Heart left ventricle (tissue), 13 donors: ENCODE data around the gene AKAP13.

Experiments used
- POLR2A ChIP-seq, 2 donors: fragments of 450-650 bp; IDR thresholded peaks; one replicate each; pipeline ENCODE4 v1.6.1; 2017; ENCODE audit warnings: antibody characterized with exemption in 2 of 2, mild to moderate bottlenecking in 2 of 2, moderate library complexity in 2 of 2
- TF ChIP-seq, protein P1 (sequence below), 12 donors: fragments of 200-600 bp; sonication (generic) in 4 of 12; IDR thresholded peaks; one replicate each; pipeline versions ENCODE4 v1.5.0 to v1.8.0; 2018 to 2022; ENCODE audit warnings: antibody characterized with exemption in 12 of 12, mild to moderate bottlenecking in 5 of 12
- donor health status: ischemic (EF 13 %, LVEDD 7.1; RV severe dilation, severe dysfunction).
- donor health status: DM: no; HTN: yes; CAD: no.
- donor health status: DM: no; HTN: no; CAD: no.
- donor health status: ischemic (EF 25% LVEDD 6.9; RV normal size, moderate dysfunction).
- donor health status: ischemic (EF 25% LVEDD 5.7; RV mildly dilated, moderate dysfunction).
- donor health status: ischemic (EF 35%, LVEDD 5.7; RV mildly dilated, moderate dysfunction).
- donor health status: nonischemic (EF 11% LVEDD 7.7; RV severe dilation, severe dysfunction).
- donor health status: DM: yes; HTN: yes; CAD: no.
- donor health status: PGD.
- donor health status: ischemic (EF 29% LVEDD 5.4; RV normal size, mild dysfunction).
- donor health status: nonischemic (EF 23%, LVEDD 6.1; RV moderate dilation, normal function).

DNA sequence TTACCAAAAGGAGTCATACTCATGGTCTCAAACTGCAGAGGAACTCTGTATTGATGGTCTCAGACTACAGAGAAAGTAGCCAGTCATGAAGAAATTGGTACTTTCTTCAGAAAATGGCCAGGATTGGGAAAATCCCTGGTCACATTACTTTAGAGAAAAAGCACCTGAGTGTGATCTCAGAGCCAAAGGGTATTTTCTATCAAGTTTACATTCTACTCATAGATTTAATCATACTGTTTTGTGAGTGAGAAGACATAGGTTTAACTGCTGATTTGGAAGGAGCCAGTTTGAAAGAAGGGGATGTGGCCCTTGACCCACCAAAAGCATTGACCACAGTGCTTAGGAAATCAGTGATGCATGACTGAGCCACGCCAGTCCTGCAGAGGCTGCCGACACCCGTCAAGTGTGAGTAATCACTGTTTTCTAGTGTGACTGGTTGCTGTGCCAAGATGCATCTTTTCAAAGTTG is 203.6 kb downstream of the AKAP13 start:
- TF ChIP-seq POLR2A (IDR thresholded peaks at IDR 0.05), result peak in 1 of 2 donors; percentile 17
- TF ChIP-seq, protein P1, sequence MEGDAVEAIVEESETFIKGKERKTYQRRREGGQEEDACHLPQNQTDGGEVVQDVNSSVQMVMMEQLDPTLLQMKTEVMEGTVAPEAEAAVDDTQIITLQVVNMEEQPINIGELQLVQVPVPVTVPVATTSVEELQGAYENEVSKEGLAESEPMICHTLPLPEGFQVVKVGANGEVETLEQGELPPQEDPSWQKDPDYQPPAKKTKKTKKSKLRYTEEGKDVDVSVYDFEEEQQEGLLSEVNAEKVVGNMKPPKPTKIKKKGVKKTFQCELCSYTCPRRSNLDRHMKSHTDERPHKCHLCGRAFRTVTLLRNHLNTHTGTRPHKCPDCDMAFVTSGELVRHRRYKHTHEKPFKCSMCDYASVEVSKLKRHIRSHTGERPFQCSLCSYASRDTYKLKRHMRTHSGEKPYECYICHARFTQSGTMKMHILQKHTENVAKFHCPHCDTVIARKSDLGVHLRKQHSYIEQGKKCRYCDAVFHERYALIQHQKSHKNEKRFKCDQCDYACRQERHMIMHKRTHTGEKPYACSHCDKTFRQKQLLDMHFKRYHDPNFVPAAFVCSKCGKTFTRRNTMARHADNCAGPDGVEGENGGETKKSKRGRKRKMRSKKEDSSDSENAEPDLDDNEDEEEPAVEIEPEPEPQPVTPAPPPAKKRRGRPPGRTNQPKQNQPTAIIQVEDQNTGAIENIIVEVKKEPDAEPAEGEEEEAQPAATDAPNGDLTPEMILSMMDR (IDR thresholded peaks at IDR 0.05), result no peak
